HepG2 (cell line): ENCODE data around the gene MYH9.

Experiments
- HOXA7 ChIP-seq: sonication (generic); formaldehyde crosslinking; IDR thresholded peaks from 2 replicates; pipeline ENCODE4 v1.8.1; 2022; ENCODE audit warnings: mild to moderate bottlenecking, missing genetic modification reagents, moderate library complexity
- SOX6 ChIP-seq, 2 experiments: fragments of 450-650 bp in 1 of 2; sonication (generic) in 1 of 2; formaldehyde crosslinking in 1 of 2; IDR thresholded peaks; 2 replicates each; pipeline versions ENCODE4 v1.4.0 to v1.6.1; 2017 to 2020; ENCODE audit warnings: antibody characterized with exemption in 1 of 2, mild to moderate bottlenecking in 1 of 2, missing genetic modification reagents in 1 of 2
- TF ChIP-seq, protein P1 (sequence below): sonication (generic); formaldehyde crosslinking; IDR thresholded peaks from 2 replicates; pipeline ENCODE4 v1.5.0; 2020; ENCODE audit warnings: mild to moderate bottlenecking, missing genetic modification reagents, moderate library complexity
- TF ChIP-seq, protein P2 (sequence below): sonication (generic); formaldehyde crosslinking; IDR thresholded peaks from 2 replicates; pipeline ENCODE4 v1.4.0; 2020; ENCODE audit warnings: missing genetic modification reagents

DNA sequence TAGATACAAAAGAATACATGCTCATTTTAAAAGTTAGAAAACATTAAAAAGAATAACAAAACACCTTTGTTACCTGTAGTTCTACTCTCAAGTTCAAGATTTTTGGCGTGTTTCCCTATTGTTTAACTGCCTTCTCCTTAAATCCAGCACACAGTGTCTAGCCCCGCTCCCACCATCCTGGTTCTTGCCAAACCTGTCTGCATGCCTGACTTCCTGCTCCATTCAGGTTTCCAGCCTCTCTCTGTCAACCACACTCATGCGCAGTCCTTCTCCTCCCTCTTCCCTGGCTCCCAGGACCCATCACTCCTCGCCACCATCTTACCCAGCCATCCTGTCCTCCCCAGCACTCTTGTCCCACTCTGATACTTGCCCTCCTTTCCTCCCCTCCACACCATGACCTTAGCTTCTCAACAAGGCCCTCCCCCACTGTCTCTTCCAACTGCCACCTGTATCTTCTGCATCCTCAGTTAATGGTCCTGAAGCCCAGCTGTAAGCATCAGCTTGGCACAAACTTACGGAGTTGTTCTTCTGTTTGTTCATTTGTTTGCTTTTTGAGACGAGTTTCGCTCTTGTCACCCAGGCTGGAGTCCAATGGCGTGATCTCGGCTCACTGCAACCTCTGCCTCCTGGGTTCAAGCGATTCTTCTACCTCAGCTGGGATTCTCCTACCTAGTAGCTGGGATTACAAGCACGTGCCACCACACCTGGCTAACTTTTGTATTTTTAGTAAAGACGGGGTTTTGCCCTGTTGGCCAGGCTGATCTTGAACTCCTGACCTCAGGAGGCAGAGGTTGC lies 7.5 kb upstream of the MYH9 start:
- TF ChIP-seq, protein P1, sequence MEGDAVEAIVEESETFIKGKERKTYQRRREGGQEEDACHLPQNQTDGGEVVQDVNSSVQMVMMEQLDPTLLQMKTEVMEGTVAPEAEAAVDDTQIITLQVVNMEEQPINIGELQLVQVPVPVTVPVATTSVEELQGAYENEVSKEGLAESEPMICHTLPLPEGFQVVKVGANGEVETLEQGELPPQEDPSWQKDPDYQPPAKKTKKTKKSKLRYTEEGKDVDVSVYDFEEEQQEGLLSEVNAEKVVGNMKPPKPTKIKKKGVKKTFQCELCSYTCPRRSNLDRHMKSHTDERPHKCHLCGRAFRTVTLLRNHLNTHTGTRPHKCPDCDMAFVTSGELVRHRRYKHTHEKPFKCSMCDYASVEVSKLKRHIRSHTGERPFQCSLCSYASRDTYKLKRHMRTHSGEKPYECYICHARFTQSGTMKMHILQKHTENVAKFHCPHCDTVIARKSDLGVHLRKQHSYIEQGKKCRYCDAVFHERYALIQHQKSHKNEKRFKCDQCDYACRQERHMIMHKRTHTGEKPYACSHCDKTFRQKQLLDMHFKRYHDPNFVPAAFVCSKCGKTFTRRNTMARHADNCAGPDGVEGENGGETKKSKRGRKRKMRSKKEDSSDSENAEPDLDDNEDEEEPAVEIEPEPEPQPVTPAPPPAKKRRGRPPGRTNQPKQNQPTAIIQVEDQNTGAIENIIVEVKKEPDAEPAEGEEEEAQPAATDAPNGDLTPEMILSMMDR (CRISPR knock-in tag) = no peak
- TF ChIP-seq, protein P2, sequence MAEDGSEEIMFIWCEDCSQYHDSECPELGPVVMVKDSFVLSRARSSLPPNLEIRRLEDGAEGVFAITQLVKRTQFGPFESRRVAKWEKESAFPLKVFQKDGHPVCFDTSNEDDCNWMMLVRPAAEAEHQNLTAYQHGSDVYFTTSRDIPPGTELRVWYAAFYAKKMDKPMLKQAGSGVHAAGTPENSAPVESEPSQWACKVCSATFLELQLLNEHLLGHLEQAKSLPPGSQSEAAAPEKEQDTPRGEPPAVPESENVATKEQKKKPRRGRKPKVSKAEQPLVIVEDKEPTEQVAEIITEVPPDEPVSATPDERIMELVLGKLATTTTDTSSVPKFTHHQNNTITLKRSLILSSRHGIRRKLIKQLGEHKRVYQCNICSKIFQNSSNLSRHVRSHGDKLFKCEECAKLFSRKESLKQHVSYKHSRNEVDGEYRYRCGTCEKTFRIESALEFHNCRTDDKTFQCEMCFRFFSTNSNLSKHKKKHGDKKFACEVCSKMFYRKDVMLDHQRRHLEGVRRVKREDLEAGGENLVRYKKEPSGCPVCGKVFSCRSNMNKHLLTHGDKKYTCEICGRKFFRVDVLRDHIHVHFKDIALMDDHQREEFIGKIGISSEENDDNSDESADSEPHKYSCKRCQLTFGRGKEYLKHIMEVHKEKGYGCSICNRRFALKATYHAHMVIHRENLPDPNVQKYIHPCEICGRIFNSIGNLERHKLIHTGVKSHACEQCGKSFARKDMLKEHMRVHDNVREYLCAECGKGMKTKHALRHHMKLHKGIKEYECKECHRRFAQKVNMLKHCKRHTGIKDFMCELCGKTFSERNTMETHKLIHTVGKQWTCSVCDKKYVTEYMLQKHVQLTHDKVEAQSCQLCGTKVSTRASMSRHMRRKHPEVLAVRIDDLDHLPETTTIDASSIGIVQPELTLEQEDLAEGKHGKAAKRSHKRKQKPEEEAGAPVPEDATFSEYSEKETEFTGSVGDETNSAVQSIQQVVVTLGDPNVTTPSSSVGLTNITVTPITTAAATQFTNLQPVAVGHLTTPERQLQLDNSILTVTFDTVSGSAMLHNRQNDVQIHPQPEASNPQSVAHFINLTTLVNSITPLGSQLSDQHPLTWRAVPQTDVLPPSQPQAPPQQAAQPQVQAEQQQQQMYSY = no peak
- TF ChIP-seq HOXA7 (no peak), SOX6 (IDR thresholded peaks at IDR 0.05) (no peak), SOX6 (CRISPR knock-in tag; IDR thresholded peaks at IDR 0.05) (no peak)
